Measurements from ENCODE around the gene AOC3.
"Not testable (repeated sequence)": the region's sequence is repeated elsewhere in the genome, so short reads cannot be mapped to it uniquely, and the experiment has no call there.

DNA sequence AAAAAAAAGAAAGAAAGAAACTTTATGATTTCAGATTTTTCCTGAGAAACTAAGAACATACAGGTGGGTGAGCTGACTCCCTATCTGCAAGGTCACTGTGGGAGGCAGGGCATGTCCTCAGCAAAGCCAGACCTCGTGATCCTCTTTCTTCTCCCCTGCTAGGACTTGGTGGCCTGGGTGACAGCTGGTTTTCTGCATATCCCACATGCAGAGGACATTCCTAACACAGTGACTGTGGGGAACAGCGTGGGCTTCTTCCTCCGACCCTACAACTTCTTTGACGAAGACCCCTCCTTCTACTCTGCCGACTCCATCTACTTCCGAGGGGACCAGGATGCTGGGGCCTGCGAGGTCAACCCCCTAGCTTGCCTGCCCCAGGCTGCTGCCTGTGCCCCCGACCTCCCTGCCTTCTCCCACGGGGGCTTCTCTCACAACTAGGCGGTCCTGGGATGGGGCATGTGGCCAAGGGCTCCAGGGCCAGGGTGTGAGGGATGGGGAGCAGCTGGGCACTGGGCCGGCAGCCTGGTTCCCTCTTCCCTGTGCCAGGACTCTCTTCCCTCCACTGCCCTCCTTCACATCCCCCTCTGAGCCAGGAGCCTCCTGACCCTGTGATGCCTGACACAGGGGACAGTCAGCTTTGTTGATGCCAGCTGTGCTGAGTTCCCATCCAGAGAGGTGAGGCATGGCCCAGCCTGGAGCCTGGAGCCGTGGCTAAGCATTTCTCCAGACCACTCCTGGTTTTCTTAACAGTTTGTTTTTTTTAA lies 23.1 kb downstream of the AOC3 start:
- TF ChIP-seq, protein P1, sequence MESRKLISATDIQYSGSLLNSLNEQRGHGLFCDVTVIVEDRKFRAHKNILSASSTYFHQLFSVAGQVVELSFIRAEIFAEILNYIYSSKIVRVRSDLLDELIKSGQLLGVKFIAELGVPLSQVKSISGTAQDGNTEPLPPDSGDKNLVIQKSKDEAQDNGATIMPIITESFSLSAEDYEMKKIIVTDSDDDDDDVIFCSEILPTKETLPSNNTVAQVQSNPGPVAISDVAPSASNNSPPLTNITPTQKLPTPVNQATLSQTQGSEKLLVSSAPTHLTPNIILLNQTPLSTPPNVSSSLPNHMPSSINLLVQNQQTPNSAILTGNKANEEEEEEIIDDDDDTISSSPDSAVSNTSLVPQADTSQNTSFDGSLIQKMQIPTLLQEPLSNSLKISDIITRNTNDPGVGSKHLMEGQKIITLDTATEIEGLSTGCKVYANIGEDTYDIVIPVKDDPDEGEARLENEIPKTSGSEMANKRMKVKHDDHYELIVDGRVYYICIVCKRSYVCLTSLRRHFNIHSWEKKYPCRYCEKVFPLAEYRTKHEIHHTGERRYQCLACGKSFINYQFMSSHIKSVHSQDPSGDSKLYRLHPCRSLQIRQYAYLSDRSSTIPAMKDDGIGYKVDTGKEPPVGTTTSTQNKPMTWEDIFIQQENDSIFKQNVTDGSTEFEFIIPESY (IDR thresholded peaks at IDR 0.05; ENCODE audit: borderline replicate concordance, low read depth) = not testable (repeated sequence)
- TF ChIP-seq TAF1 (IDR thresholded peaks at IDR 0.05; ENCODE audit: borderline replicate concordance, low read depth, low read length); FOXM1 (IDR thresholded peaks at IDR 0.05; ENCODE audit: low read depth); CTCF (IDR thresholded peaks at IDR 0.05); USF2 (IDR thresholded peaks at IDR 0.05; ENCODE audit: borderline replicate concordance, low read depth, low read length); RAD21 (IDR thresholded peaks at IDR 0.05; ENCODE audit: low read length); MXI1 (IDR thresholded peaks at IDR 0.05; ENCODE audit: low read depth, low read length): not testable (repeated sequence)
